H7 (cell line): ENCODE results near the gene HDAC2. TPM values are rescaled to one million over a fixed set of nuclear protein-coding genes. Genes with fewer than 3 reads are reported as not detected.
"Not testable (repeated sequence)": the region's sequence is repeated elsewhere in the genome, so short reads cannot be mapped to it uniquely, and the experiment has no call there.

ENCODE experiments used
- DNase-seq: peaks from one replicate; pipeline ENCODE4 v3.0.0; 2012
- H3K27me3 ChIP-seq: 2 replicates; pipeline ENCODE4 v1.6.0; 2011; ENCODE audit warnings: mild to moderate bottlenecking, low read length; ENCODE audit not compliant: control insufficient read depth, insufficient read depth
- H3K36me3 ChIP-seq: replicated peaks from 2 replicates; pipeline ENCODE4 v1.5.1; 2011; ENCODE audit warnings: low read length; ENCODE audit not compliant: control insufficient read depth, insufficient read depth
- H3K4me3 ChIP-seq: 2 replicates; pipeline ENCODE4 v1.5.1; 2011; ENCODE audit warnings: low read depth, mild to moderate bottlenecking, control low read depth, low read length, moderate library complexity; ENCODE audit not compliant: insufficient read depth
- total RNA-seq: library from RNA; depleted of rRNA; stranded (reverse); fragments of >200 nt; shearing (Covaris generic); gene quantifications from 2 replicates; pipeline ENCODE4 v1.2.3, GENCODE V29; 2014

The HDAC2 gene
- total RNA-seq, 1 experiment from 2014 or later, result 181 TPM

- DNase-seq, H3K36me3 ChIP-seq, H3K27me3 ChIP-seq, H3K4me3 ChIP-seq: not testable (repeated sequence)
These were observed 60.7 kb downstream of the HDAC2 start for GRCh38 chr6:113910285-113910684.

- Histone ChIP-seq H3K4me3 (no peak overlapping the region), H3K27me3 (no peaks in the 10 kb centered on the region), H3K36me3 (no peaks in the 10 kb centered on the region)
- DNase-seq, result peak; percentile 61
These were observed 61.6 kb downstream of the HDAC2 start for GRCh38 chr6:113909224-113909856.

GRCh38 chr6:113908801-113909200 is 62.1 kb downstream of the HDAC2 start:
- no peaks in the 10 kb centered on the region for H3K27me3 ChIP-seq
- H3K4me3 ChIP-seq, result no peak overlapping the region
- no peaks in the 10 kb centered on the region for H3K36me3 ChIP-seq
- peak; percentile 8 for DNase-seq

- no peak overlapping the region for H3K4me3 ChIP-seq
- H3K36me3 ChIP-seq, result no peaks in the 10 kb centered on the region
- DNase-seq, result no peak
- no peaks in the 10 kb centered on the region for H3K27me3 ChIP-seq
These were observed 63.7 kb downstream of the HDAC2 start for GRCh38 chr6:113907102-113907815.

GRCh38 chr6:113903666-113904330 is 67.2 kb downstream of the HDAC2 start:
- Histone ChIP-seq H3K27me3 (no peaks in the 10 kb centered on the region), H3K36me3 (no peaks in the 10 kb centered on the region), H3K4me3 (no peak overlapping the region)
- DNase-seq, result no peak

- H3K36me3 ChIP-seq, result no peaks in the 10 kb centered on the region
- no peaks in the 10 kb centered on the region for H3K27me3 ChIP-seq
- H3K4me3 ChIP-seq, result no peak overlapping the region
- DNase-seq, result no peak
These were observed 69.5 kb downstream of the HDAC2 start for GRCh38 chr6:113901482-113901881.

GRCh38 chr6:113894712-113895674 is 76.0 kb downstream of the HDAC2 start:
- H3K27me3 ChIP-seq, result no peaks in the 10 kb centered on the region
- no peak for DNase-seq
- H3K4me3 ChIP-seq, result no peak overlapping the region
- H3K36me3 ChIP-seq, result no peaks in the 10 kb centered on the region

- no peaks in the 10 kb centered on the region for H3K36me3 ChIP-seq
- no peaks in the 10 kb centered on the region for H3K27me3 ChIP-seq
- no peak overlapping the region for H3K4me3 ChIP-seq
- DNase-seq, result no peak
These were observed 77.1 kb downstream of the HDAC2 start for GRCh38 chr6:113893866-113894265.

GRCh38 chr6:113893451-113893850 is 77.5 kb downstream of the HDAC2 start:
- H3K36me3 ChIP-seq, result no peaks in the 10 kb centered on the region
- no peak for DNase-seq
- H3K27me3 ChIP-seq, result no peaks in the 10 kb centered on the region
- H3K4me3 ChIP-seq, result no peak overlapping the region

- no peak for DNase-seq
- Histone ChIP-seq H3K4me3 (no peak overlapping the region), H3K27me3 (no peaks in the 10 kb centered on the region), H3K36me3 (no peaks in the 10 kb centered on the region)
These were observed 81.9 kb downstream of the HDAC2 start for GRCh38 chr6:113888956-113889630.

GRCh38 chr6:113888493-113888892 is 82.5 kb downstream of the HDAC2 start:
- H3K4me3 ChIP-seq, result no peak overlapping the region
- DNase-seq, result no peak
- no peaks in the 10 kb centered on the region for H3K36me3 ChIP-seq
- H3K27me3 ChIP-seq, result no peaks in the 10 kb centered on the region

- no peak for DNase-seq
- no peaks in the 10 kb centered on the region for H3K36me3 ChIP-seq
These were observed 84.4 kb downstream of the HDAC2 start for GRCh38 chr6:113886512-113886911.

GRCh38 chr6:113884011-113884410 is 86.9 kb downstream of the HDAC2 start:
- no peak for DNase-seq
- H3K4me3 ChIP-seq, result no peak overlapping the region
- H3K27me3 ChIP-seq, result no peaks in the 10 kb centered on the region
- no peaks in the 10 kb centered on the region for H3K36me3 ChIP-seq

More at GRCh38 chr6:113886512-113886911, 84.4 kb downstream of the HDAC2 start:
- H3K4me3 ChIP-seq, result no peak overlapping the region
- no peaks in the 10 kb centered on the region for H3K27me3 ChIP-seq
